Breast epithelium (tissue), 3 donors: ENCODE data around the gene DNAH17.

ENCODE experiments used
- CTCF ChIP-seq, 3 donors: fragments of 450-650 bp; IDR thresholded peaks; one replicate each; pipeline ENCODE4 v1.5.1; 2016 to 2017; ENCODE audit warnings: antibody characterized with exemption in 3 of 3, mild to moderate bottlenecking in 3 of 3, moderate library complexity in 3 of 3
- POLR2AphosphoS5 ChIP-seq, 3 donors: sonication (generic); formaldehyde crosslinking; IDR thresholded peaks; one replicate each; pipeline ENCODE4 v1.6.1; 2017; ENCODE audit warnings: antibody characterized with exemption in 3 of 3

GRCh38 chr17:78432226-78433012 is 144.8 kb downstream of the DNAH17 start:
- no peak for TF ChIP-seq CTCF (IDR thresholded peaks at IDR 0.05)
- TF ChIP-seq POLR2AphosphoS5 (IDR thresholded peaks at IDR 0.05) = no peak
